ENCODE data around the gene HSPB8. TPM values are rescaled to one million over a fixed set of nuclear protein-coding genes. Genes with fewer than 3 reads are reported as not detected.

HSPB8 gene
- total RNA-seq, 6 experiments from 2014 or later = 0.68 to 15.9 (median 2.5) TPM

- H3K27ac ChIP-seq = no peak overlapping the region
- no peaks in the 10 kb centered on the region for H3K4me1 ChIP-seq
- WGBS (ENCODE audit: insufficient coverage, low coverage, low lambda C conversion rate, missing lambda C conversion rate) = 37% methylated on average over 4 of the region's 4 CpGs
- no peak for ATAC-seq
- DNase-seq = no peak
- intact Hi-C loops (cut with DNase I) = no loop called here
- H3K27me3 ChIP-seq = no peaks in the 10 kb centered on the region
- TF ChIP-seq POLR2A (IDR thresholded peaks at IDR 0.05) (no peak), CTCF (IDR thresholded peaks at IDR 0.05) (no peak)
- no peak overlapping the region for H3K4me3 ChIP-seq
- no peaks in the 10 kb centered on the region for H3K9me3 ChIP-seq
- no peaks in the 10 kb centered on the region for H3K36me3 ChIP-seq
These were observed 53.0 kb downstream of the HSPB8 start for GRCh38 chr12:119231774-119232173.

- H3K9me3 ChIP-seq = no peaks in the 10 kb centered on the region
- WGBS (ENCODE audit: insufficient coverage, low coverage, low lambda C conversion rate, missing lambda C conversion rate) = 48% methylated on average over 9 of the region's 9 CpGs
- TF ChIP-seq POLR2A (IDR thresholded peaks at IDR 0.05) (no peak), CTCF (IDR thresholded peaks at IDR 0.05) (peak in 1 of 4 donors; percentile 6)
- DNase-seq (no peak), ATAC-seq (no peak)
- intact Hi-C loops (cut with DNase I) = no loop called here
- no peak overlapping the region for H3K27ac ChIP-seq
- H3K4me1 ChIP-seq = no peaks in the 10 kb centered on the region
- H3K4me3 ChIP-seq = no peak overlapping the region
- H3K27me3 ChIP-seq = no peaks in the 10 kb centered on the region
- H3K36me3 ChIP-seq = no peaks in the 10 kb centered on the region
These were observed 56.5 kb downstream of the HSPB8 start for GRCh38 chr12:119235197-119235751.

- H3K27ac ChIP-seq = no peak overlapping the region
- TF ChIP-seq CTCF (IDR thresholded peaks at IDR 0.05) (no peak), POLR2A (IDR thresholded peaks at IDR 0.05) (no peak)
- intact Hi-C loops (cut with DNase I) = no loop called here
These were observed 57.6 kb downstream of the HSPB8 start for GRCh38 chr12:119236372-119236771.

GRCh38 chr12:119239040-119239439 lies 60.3 kb downstream of the HSPB8 start:
- H3K4me3 ChIP-seq = no peak overlapping the region
- H3K9me3 ChIP-seq = no peaks in the 10 kb centered on the region
- H3K4me1 ChIP-seq = no peaks in the 10 kb centered on the region
- intact Hi-C loops (cut with DNase I) = no loop called here
- DNase-seq (no peak), ATAC-seq (no peak)
- H3K27me3 ChIP-seq = no peaks in the 10 kb centered on the region
- TF ChIP-seq CTCF (IDR thresholded peaks at IDR 0.05) (no peak), POLR2A (IDR thresholded peaks at IDR 0.05) (no peak)
- H3K36me3 ChIP-seq = no peaks in the 10 kb centered on the region
- 23% methylated on average over 2 of the region's 3 CpGs for WGBS (ENCODE audit: insufficient coverage, low coverage, low lambda C conversion rate, missing lambda C conversion rate)
- H3K27ac ChIP-seq = no peak overlapping the region

More at GRCh38 chr12:119236372-119236771, 57.6 kb downstream of the HSPB8 start:
- DNase-seq = no peak
- no peak for ATAC-seq
- Histone ChIP-seq H3K4me3 (no peak overlapping the region), H3K4me1 (no peaks in the 10 kb centered on the region), H3K27me3 (no peaks in the 10 kb centered on the region), H3K36me3 (no peaks in the 10 kb centered on the region), H3K9me3 (no peaks in the 10 kb centered on the region)

- Histone ChIP-seq H3K36me3 (no peaks in the 10 kb centered on the region), H3K27ac (no peak overlapping the region), H3K9me3 (no peaks in the 10 kb centered on the region), H3K4me3 (no peak overlapping the region), H3K27me3 (no peaks in the 10 kb centered on the region), H3K4me1 (peaks cover 0 to 7% (median 0%) of the 10 kb centered on the region in 4 donors)
- no peak for DNase-seq
- ATAC-seq = no peak
- 26% methylated on average over 5 of the region's 5 CpGs for WGBS (ENCODE audit: insufficient coverage, low coverage, low lambda C conversion rate, missing lambda C conversion rate)
- no peak for TF ChIP-seq CTCF (IDR thresholded peaks at IDR 0.05)
- no peak for TF ChIP-seq POLR2A (IDR thresholded peaks at IDR 0.05)
- intact Hi-C loops (cut with DNase I) = no loop called here
These were observed 62.3 kb downstream of the HSPB8 start for GRCh38 chr12:119241049-119241448.

All from right lobe of liver (tissue), 6 donors.